BLaER1 (cell line): ENCODE data around the gene CXCL12.

Source experiments
- H3K27ac ChIP-seq: shearing (Covaris generic); formaldehyde crosslinking; 2 replicates; pipeline ENCODE4 v1.8.1; 2022
- H3K27me3 ChIP-seq: shearing (Covaris generic); formaldehyde crosslinking; 2 replicates; pipeline ENCODE4 v1.8.1; 2022
- H3K36me3 ChIP-seq: shearing (Covaris generic); formaldehyde crosslinking; 2 replicates; pipeline ENCODE4 v1.8.1; 2022
- H3K4me1 ChIP-seq: shearing (Covaris generic); formaldehyde crosslinking; 2 replicates; pipeline ENCODE4 v1.8.1; 2022
- H3K4me2 ChIP-seq: shearing (Covaris generic); formaldehyde crosslinking; 2 replicates; pipeline ENCODE4 v1.8.1; 2022
- H3K4me3 ChIP-seq: shearing (Covaris generic); formaldehyde crosslinking; 2 replicates; pipeline ENCODE4 v1.8.1; 2022
- H3K9ac ChIP-seq: shearing (Covaris generic); formaldehyde crosslinking; 2 replicates; pipeline ENCODE4 v1.8.1; 2022
- H3K9me3 ChIP-seq: shearing (Covaris generic); formaldehyde crosslinking; 2 replicates; pipeline ENCODE4 v1.8.1; 2022
- H4K20me1 ChIP-seq: shearing (Covaris generic); formaldehyde crosslinking; 2 replicates; pipeline ENCODE4 v1.8.1; 2022
- Cebpa-rat ChIP-seq: shearing (Covaris generic); IDR thresholded peaks from 2 replicates; pipeline ENCODE4 v1.8.1; 2022

CXCL12 gene

GRCh38 chr10:44380829-44381600 is 3.9 kb downstream of the CXCL12 start:
- no peak for TF ChIP-seq Cebpa-rat
- Histone ChIP-seq H3K36me3 (no peaks in the 10 kb centered on the region), H3K4me3 (no peak overlapping the region), H3K9ac (no peak overlapping the region), H3K9me3 (no peaks in the 10 kb centered on the region), H4K20me1 (peaks cover 16% of the 10 kb centered on the region; the same call in 1 of the 2 replicates), H3K4me1 (peaks cover 10% of the 10 kb centered on the region), H3K4me2 (no peak overlapping the region), H3K27me3 (peaks cover 42% of the 10 kb centered on the region), H3K27ac (no peak overlapping the region)

DNA sequence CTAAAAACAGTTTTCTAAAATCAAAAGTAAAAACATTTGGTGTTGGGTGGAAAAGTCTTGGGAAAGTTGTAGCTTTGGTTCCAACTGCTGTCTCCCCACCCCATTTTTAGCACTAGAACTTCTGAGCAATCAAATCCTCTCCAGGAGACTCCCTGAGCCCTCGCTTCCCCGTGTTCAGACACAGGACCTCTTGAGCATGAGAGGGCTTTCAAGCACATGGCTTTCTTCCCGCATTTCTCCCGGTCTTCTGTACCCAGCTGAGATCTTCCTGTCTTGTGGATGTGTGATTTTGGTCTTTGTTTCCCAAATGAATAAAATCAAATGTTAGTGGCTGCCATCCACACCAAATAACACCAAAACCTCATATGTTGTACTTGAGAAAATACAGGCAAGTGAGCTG is 5.0 kb downstream of the CXCL12 start:
- no peak overlapping the region for H3K4me2 ChIP-seq
- H3K4me1 ChIP-seq = peaks cover 13% of the 10 kb centered on the region

GRCh38 chr10:44378626-44379025 is 6.3 kb downstream of the CXCL12 start:
- Histone ChIP-seq H3K36me3 (no peaks in the 10 kb centered on the region), H3K9me3 (no peaks in the 10 kb centered on the region), H3K9ac (no peak overlapping the region), H3K4me1 (0 out of 2 replicates have a peak, but pooled peaks cover 6% of the 10 kb centered on the region), H3K4me2 (no peak overlapping the region), H3K4me3 (no peak overlapping the region), H3K27me3 (peaks cover 19% of the 10 kb centered on the region), H4K20me1 (peaks cover 7% of the 10 kb centered on the region; the same call in 1 of the 2 replicates), H3K27ac (no peak overlapping the region)
- TF ChIP-seq Cebpa-rat = no peak

More for the DNA sequence above, 5.0 kb downstream of the CXCL12 start:
- peaks cover 31% of the 10 kb centered on the region for H3K27me3 ChIP-seq
- no peak overlapping the region for H3K27ac ChIP-seq
- no peak overlapping the region for H3K9ac ChIP-seq
- no peaks in the 10 kb centered on the region for H3K36me3 ChIP-seq
- H3K9me3 ChIP-seq = no peaks in the 10 kb centered on the region
- TF ChIP-seq Cebpa-rat = no peak
- H4K20me1 ChIP-seq = peaks cover 16% of the 10 kb centered on the region; the same call in 1 of the 2 replicates
- no peak overlapping the region for H3K4me3 ChIP-seq

GRCh38 chr10:44377651-44378310 is 7.1 kb downstream of the CXCL12 start:
- Histone ChIP-seq H3K9me3 (no peaks in the 10 kb centered on the region), H3K27ac (no peak overlapping the region), H3K27me3 (peaks cover 11% of the 10 kb centered on the region), H3K4me3 (no peak overlapping the region), H3K36me3 (no peaks in the 10 kb centered on the region), H4K20me1 (no peaks in the 10 kb centered on the region), H3K4me1 (0 out of 2 replicates have a peak, but pooled peaks cover 10% of the 10 kb centered on the region), H3K4me2 (no peak overlapping the region), H3K9ac (no peak overlapping the region)
- no peak for TF ChIP-seq Cebpa-rat

DNA sequence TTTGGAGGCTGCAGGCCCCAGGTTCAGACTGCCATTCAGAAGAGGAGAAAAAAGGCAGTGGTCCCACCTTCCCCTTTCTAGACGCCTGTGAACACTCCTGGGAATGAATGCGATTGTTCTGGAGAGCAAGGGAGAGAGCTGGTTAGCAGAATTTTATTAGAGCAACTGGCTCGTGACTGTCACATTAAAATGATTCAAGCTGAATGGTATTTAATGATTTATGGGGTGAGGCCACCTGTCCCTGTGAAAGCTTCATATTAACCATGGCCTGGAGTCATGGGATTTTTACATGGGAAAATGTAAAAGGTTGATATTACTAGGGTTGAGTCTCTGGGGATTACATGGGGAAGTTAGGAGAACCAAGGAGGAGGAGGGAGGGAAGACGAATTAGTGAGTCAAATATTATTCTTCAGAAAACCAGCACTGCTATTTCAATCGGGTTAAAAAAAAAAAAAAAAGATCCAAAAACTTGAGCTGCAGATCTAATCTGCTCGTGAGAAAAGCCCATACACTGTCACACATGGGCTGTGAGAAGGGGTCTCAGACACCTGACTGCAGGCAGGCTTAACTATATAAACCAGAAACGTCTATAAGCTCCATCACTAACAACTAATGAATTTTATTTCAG is 8.3 kb downstream of the CXCL12 start:
- no peaks in the 10 kb centered on the region for H3K27me3 ChIP-seq
- H4K20me1 ChIP-seq = no peaks in the 10 kb centered on the region
- no peak overlapping the region for H3K9ac ChIP-seq
- H3K36me3 ChIP-seq = no peaks in the 10 kb centered on the region
- H3K27ac ChIP-seq = no peak overlapping the region
- no peak overlapping the region for H3K4me3 ChIP-seq
- H3K4me2 ChIP-seq = no peak overlapping the region
- H3K4me1 ChIP-seq = 0 out of 2 replicates have a peak, but pooled peaks cover 10% of the 10 kb centered on the region
- no peaks in the 10 kb centered on the region for H3K9me3 ChIP-seq
- no peak for TF ChIP-seq Cebpa-rat

DNA sequence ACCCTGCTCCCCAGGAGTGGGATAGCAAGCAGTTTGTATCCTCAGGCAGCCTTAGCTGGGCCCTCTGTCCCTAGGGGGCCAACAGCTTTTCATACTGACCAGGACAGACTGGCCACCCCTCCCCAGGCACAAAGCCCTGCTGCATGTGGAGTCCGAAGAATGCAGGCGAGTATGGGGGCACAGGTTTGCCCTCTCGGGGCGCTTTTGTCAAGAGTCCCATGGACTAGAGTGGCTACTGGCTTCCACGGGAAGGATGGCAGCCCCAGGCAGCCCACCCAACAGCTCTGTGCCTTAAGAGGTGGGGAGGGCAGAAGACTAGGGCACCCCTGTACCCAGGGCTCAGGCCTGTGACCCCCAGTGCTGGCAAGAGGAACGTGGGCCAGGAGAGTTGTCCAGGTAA is 10.7 kb downstream of the CXCL12 start:
- Histone ChIP-seq H4K20me1 (no peaks in the 10 kb centered on the region), H3K36me3 (no peaks in the 10 kb centered on the region), H3K27me3 (no peaks in the 10 kb centered on the region), H3K4me2 (no peak overlapping the region), H3K27ac (no peak overlapping the region), H3K9me3 (no peaks in the 10 kb centered on the region), H3K4me3 (no peak overlapping the region), H3K4me1 (0 out of 2 replicates have a peak, but pooled peaks cover 10% of the 10 kb centered on the region), H3K9ac (no peak overlapping the region)
- no peak for TF ChIP-seq Cebpa-rat

- Histone ChIP-seq H3K4me3 (no peak overlapping the region), H3K27ac (no peak overlapping the region), H3K4me1 (peaks cover 15% of the 10 kb centered on the region; the same call in 1 of the 2 replicates), H3K27me3 (no peaks in the 10 kb centered on the region), H3K36me3 (no peaks in the 10 kb centered on the region), H4K20me1 (no peaks in the 10 kb centered on the region), H3K9ac (no peak overlapping the region), H3K4me2 (no peak overlapping the region), H3K9me3 (no peaks in the 10 kb centered on the region)
- TF ChIP-seq Cebpa-rat = no peak
These were observed 11.4 kb downstream of the CXCL12 start for GRCh38 chr10:44373341-44373995.

GRCh38 chr10:44372181-44372580 is 12.7 kb downstream of the CXCL12 start:
- H3K4me1 ChIP-seq = peaks cover 15% of the 10 kb centered on the region; the same call in 1 of the 2 replicates
- no peak overlapping the region for H3K9ac ChIP-seq
- no peak overlapping the region for H3K4me3 ChIP-seq
- H3K27me3 ChIP-seq = no peaks in the 10 kb centered on the region
- no peak overlapping the region for H3K4me2 ChIP-seq
- H3K36me3 ChIP-seq = no peaks in the 10 kb centered on the region
- H4K20me1 ChIP-seq = no peaks in the 10 kb centered on the region
- no peak for TF ChIP-seq Cebpa-rat
- H3K9me3 ChIP-seq = no peaks in the 10 kb centered on the region
- H3K27ac ChIP-seq = no peak overlapping the region

DNA sequence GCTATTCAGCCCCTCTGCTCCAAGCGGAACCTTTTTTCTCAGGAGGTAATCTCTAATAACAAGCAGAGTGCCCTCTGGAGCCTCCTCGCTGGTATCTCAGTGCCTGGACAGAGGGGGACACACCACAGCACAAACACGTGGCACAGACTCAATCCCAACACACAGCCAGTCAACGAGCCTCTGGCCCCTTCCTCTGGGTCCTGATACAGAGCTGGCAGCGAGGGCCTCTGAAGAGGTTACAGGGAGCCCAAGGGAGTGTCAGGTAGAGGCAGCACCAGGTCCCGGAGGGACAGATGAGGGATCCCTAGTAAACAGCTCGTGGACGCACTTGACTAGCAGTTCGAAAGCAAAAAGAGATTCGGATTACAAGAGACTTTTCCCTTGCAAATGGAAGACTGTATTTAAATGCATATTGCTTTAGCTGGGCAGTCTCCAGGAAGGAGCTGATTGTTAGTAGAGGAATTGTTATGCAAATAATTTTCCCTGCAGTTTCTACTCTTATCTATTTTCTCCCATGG is 14.1 kb downstream of the CXCL12 start:
- Histone ChIP-seq H3K9ac (no peak overlapping the region), H3K36me3 (no peaks in the 10 kb centered on the region), H3K4me2 (no peak overlapping the region), H3K9me3 (no peaks in the 10 kb centered on the region), H4K20me1 (no peaks in the 10 kb centered on the region), H3K4me3 (no peak overlapping the region), H3K27me3 (no peaks in the 10 kb centered on the region), H3K27ac (no peak overlapping the region), H3K4me1 (peaks cover 15% of the 10 kb centered on the region; the same call in 1 of the 2 replicates)
- no peak for TF ChIP-seq Cebpa-rat
